Colonic mucosa (tissue), 4 donors: ENCODE measurements around the gene ERCC2. TPM values are rescaled to one million over a fixed set of nuclear protein-coding genes. Genes with fewer than 3 reads are reported as not detected.
"Not testable (repeated sequence)": the region's sequence is repeated elsewhere in the genome, so short reads cannot be mapped to it uniquely, and the experiment has no call there.

Experiments
- DNase-seq: peaks from one replicate; pipeline ENCODE4 v3.0.0-alpha.2; 2020
- H3K27ac ChIP-seq: fragments of 200-600 bp; one replicate; pipeline ENCODE4 v1.8.0; 2021
- H3K27me3 ChIP-seq: fragments of 200-600 bp; one replicate; pipeline ENCODE4 v1.8.0; 2021
- H3K36me3 ChIP-seq: fragments of 200-600 bp; one replicate; pipeline ENCODE4 v1.8.0; 2021
- H3K4me1 ChIP-seq: fragments of 200-600 bp; one replicate; pipeline ENCODE4 v1.8.0; 2021; ENCODE audit warnings: mild to moderate bottlenecking
- H3K4me3 ChIP-seq: fragments of 200-600 bp; one replicate; pipeline ENCODE4 v1.8.0; 2021
- H3K9ac ChIP-seq, 2 donors: one replicate each; pipeline ENCODE4 v1.7.0; 2013; ENCODE audit warnings: control low read depth in 2 of 2, low read depth in 2 of 2, low read length in 2 of 2
- H3K9me3 ChIP-seq: fragments of 200-600 bp; one replicate; pipeline ENCODE4 v1.8.0; 2021
- intact Hi-C: fragments of 100-400 bp; cut with DNase I; formaldehyde crosslinking; loops from one replicate; pipeline ENCODE4 v1.14.1; 2022
- total RNA-seq, 2 donors: library from RNA; stranded (reverse); fragmentation: NEBNext Ultra II Directional in 1 of 2; extraction: Animal tissue kit (Norgen Biotek cat#: 25700) in 1 of 2; gene quantifications; one replicate each; pipeline ENCODE4 v1.2.1, GENCODE V29; 2021
- TF ChIP-seq, protein P1 (sequence below): fragments of 200-600 bp; IDR thresholded peaks from one replicate; pipeline ENCODE4 v1.8.0; 2022; ENCODE audit warnings: antibody characterized with exemption, mild to moderate bottlenecking
- donor health status: healthy.
- donor health status: DM: no; HTN: no; CAD: no.
- donor health status: DM: no; HTN: no; CAD: no.

The ERCC2 gene
- total RNA-seq, 2 donors from 2014 or later: 12.7 to 17.4 TPM

- Histone ChIP-seq H3K27ac (no peak overlapping the region), H3K4me3 (no peak overlapping the region), H3K9me3 (no peaks in the 10 kb centered on the region), H3K9ac (no peak overlapping the region), H3K4me1 (no peaks in the 10 kb centered on the region), H3K36me3 (no peaks in the 10 kb centered on the region), H3K27me3 (peaks cover 21% of the 10 kb centered on the region)
- TF ChIP-seq, protein P1, sequence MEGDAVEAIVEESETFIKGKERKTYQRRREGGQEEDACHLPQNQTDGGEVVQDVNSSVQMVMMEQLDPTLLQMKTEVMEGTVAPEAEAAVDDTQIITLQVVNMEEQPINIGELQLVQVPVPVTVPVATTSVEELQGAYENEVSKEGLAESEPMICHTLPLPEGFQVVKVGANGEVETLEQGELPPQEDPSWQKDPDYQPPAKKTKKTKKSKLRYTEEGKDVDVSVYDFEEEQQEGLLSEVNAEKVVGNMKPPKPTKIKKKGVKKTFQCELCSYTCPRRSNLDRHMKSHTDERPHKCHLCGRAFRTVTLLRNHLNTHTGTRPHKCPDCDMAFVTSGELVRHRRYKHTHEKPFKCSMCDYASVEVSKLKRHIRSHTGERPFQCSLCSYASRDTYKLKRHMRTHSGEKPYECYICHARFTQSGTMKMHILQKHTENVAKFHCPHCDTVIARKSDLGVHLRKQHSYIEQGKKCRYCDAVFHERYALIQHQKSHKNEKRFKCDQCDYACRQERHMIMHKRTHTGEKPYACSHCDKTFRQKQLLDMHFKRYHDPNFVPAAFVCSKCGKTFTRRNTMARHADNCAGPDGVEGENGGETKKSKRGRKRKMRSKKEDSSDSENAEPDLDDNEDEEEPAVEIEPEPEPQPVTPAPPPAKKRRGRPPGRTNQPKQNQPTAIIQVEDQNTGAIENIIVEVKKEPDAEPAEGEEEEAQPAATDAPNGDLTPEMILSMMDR: no peak
- DNase-seq: no peak
- intact Hi-C loops: no loop called here
Observed at GRCh38 chr19:45320997-45321775, 49.2 kb downstream of the ERCC2 start.

- no peaks in the 10 kb centered on the region for H3K4me1 ChIP-seq
- H3K27ac ChIP-seq: no peak overlapping the region
- intact Hi-C loops: no loop called here
- H3K9ac ChIP-seq: no peak overlapping the region
- no peaks in the 10 kb centered on the region for H3K9me3 ChIP-seq
- no peak for DNase-seq
- H3K36me3 ChIP-seq: no peaks in the 10 kb centered on the region
- no peaks in the 10 kb centered on the region for H3K27me3 ChIP-seq
- H3K4me3 ChIP-seq: no peak overlapping the region
- TF ChIP-seq, protein P1: no peak
Observed at GRCh38 chr19:45315304-45315703, 55.1 kb downstream of the ERCC2 start.

DNA sequence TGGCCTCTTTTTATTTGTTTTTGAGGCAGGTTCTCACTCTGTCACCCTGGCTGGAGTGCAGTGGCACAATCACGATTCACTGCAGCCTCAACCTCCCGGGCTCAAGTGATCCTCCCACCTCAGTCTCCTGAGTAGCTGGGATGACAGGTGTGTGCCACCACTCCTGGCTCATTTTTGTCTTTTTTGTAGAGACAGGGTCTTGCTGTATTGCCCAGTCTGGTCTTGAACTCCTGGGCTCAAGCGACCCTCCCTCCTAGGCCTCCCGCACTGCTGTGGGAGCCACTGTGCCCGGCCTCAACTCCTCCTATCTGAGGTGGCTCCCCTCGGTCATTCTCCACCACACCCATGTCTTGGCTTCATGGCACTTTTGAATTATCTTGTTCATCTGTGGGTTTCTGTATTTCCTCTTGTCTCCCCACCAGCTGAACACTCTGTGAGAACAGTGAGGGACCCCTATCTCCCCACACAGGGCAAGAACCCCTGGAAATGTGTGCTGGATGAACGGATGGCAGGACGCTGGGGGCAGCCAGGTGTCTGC is 55.6 kb downstream of the ERCC2 start:
- Histone ChIP-seq H3K27ac (no peak overlapping the region), H3K4me1 (no peaks in the 10 kb centered on the region), H3K9me3 (no peaks in the 10 kb centered on the region), H3K4me3 (no peak overlapping the region), H3K9ac (no peak overlapping the region), H3K36me3 (no peaks in the 10 kb centered on the region), H3K27me3 (no peaks in the 10 kb centered on the region)
- intact Hi-C loops: no loop called here
- no peak for DNase-seq
- TF ChIP-seq, protein P1: no peak

GRCh38 chr19:45312285-45312684 is 58.1 kb downstream of the ERCC2 start:
- H3K9me3 ChIP-seq, intact Hi-C loops, DNase-seq, H3K4me1 ChIP-seq, H3K36me3 ChIP-seq, H3K27ac ChIP-seq, H3K4me3 ChIP-seq, H3K27me3 ChIP-seq, H3K9ac ChIP-seq: not testable (repeated sequence)

DNA sequence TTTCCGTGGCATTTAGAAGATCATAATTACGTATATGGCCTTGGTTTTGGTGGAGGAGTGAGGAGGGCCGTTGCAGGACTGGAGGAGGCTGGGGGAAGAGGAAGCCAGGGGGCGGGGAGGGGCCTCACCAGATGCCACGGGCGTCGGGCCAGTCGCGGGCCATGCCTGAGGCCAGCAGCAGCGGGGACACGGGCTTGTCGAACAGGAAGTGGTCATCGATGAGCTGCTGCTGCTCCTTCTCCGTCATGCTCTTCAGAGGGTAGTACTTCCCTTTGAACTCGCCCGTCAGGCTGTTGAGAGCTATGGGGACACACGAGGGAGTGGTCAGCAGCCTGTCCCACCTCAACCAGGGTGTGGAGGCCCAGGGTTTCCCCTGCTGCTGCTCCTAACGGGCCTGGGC is 58.8 kb downstream of the ERCC2 start:
- no peak overlapping the region for H3K9ac ChIP-seq
- intact Hi-C loops: no loop called here
- no peaks in the 10 kb centered on the region for H3K9me3 ChIP-seq
- TF ChIP-seq, protein P1: no peak
- H3K4me1 ChIP-seq: no peaks in the 10 kb centered on the region
- no peaks in the 10 kb centered on the region for H3K27me3 ChIP-seq
- H3K4me3 ChIP-seq: no peak overlapping the region
- no peak for DNase-seq
- H3K36me3 ChIP-seq: no peaks in the 10 kb centered on the region
- no peak overlapping the region for H3K27ac ChIP-seq

DNA sequence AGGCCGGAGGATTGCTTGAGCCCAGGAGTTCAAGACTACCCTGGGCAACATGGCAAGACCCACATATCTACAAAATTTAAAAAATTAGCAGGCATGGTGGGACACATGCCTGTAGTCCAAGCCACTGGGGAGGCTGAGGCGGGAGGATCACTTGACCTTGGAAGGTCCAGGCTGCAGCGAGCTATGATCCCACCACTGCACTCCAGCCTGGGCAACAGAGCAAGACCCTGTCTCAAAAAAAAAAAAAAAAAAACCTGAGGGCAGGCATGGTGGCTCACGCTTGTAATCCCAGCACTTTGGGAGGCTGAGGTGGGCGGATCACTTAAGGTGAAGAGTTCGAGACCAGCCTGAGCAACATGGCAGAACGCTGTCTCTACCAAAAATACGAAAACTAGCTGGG is 61.1 kb downstream of the ERCC2 start:
- H3K9me3 ChIP-seq, H3K9ac ChIP-seq, H3K4me3 ChIP-seq, intact Hi-C loops, H3K27ac ChIP-seq, H3K4me1 ChIP-seq, H3K27me3 ChIP-seq, DNase-seq, H3K36me3 ChIP-seq: not testable (repeated sequence)
